ENCODE results near the gene TOMM20. TPM values are rescaled to one million over a fixed set of nuclear protein-coding genes. Genes with fewer than 3 reads are reported as not detected.

The TOMM20 gene
- total and polyA plus RNA-seq, 3 experiments from 2014 or later = 59.8 to 115 (median 108) TPM

GRCh38 chr1:235063068-235063765 is 65.4 kb downstream of the TOMM20 start:
- Histone ChIP-seq H3K4me3 (ENCODE audit: low read length) (no peak overlapping the region), H3K27ac (ENCODE audit: low read depth, low read length) (no peak overlapping the region), H3K36me3 (ENCODE audit: insufficient read depth, low read length) (no peaks in the 10 kb centered on the region), H3K4me1 (ENCODE audit: insufficient read depth, low read length) (peaks cover 10% of the 10 kb centered on the region), H3K27me3 (ENCODE audit: insufficient read depth, low read length, poor library complexity, severe bottlenecking) (no peaks in the 10 kb centered on the region), H3K9me3 (ENCODE audit: low read length) (no peaks in the 10 kb centered on the region)
- Mint-ChIP-seq H3K27me3 (peaks cover 0 to 6% of the 10 kb centered on the region in 2 donors), H3K36me3 (no peaks in the 10 kb centered on the region), H3K4me1 (peaks cover 9 to 14% (median 11%) of the 10 kb centered on the region in 3 donors), H3K9me3 (no peaks in the 10 kb centered on the region), H3K27ac (peak overlapping the region in 5 of 8 donors; percentile 17 to 61 (median 47)), H3K4me3 (peak overlapping the region in 6 of 7 donors; percentile 15 to 44 (median 30))
- POLR2A ChIA-PET = no interaction called here
- CTCF ChIA-PET = no interaction called here
- no peak for DNase-seq

- H3K27ac Mint-ChIP-seq = no peak overlapping the region
- H3K4me3 Mint-ChIP-seq = no peak overlapping the region
- no peaks in the 10 kb centered on the region for H3K36me3 Mint-ChIP-seq
- no peaks in the 10 kb centered on the region for H3K9me3 Mint-ChIP-seq
- no peaks in the 10 kb centered on the region for H3K9me3 ChIP-seq (ENCODE audit: low read length)
- H3K27me3 ChIP-seq (ENCODE audit: insufficient read depth, low read length, poor library complexity, severe bottlenecking) = no peaks in the 10 kb centered on the region
- peaks cover 10% of the 10 kb centered on the region for H3K4me1 ChIP-seq (ENCODE audit: insufficient read depth, low read length)
- H3K4me3 ChIP-seq (ENCODE audit: low read length) = no peak overlapping the region
- H3K4me1 Mint-ChIP-seq = peaks cover 9 to 14% (median 11%) of the 10 kb centered on the region in 3 donors
- H3K27ac ChIP-seq (ENCODE audit: low read depth, low read length) = no peak overlapping the region
- H3K27me3 Mint-ChIP-seq = peaks cover 0 to 1% of the 10 kb centered on the region in 2 donors
- ChIA-PET POLR2A (no interaction called here), CTCF (no interaction called here)
- no peak for DNase-seq
- no peaks in the 10 kb centered on the region for H3K36me3 ChIP-seq (ENCODE audit: insufficient read depth, low read length)
These were observed 67.8 kb downstream of the TOMM20 start for GRCh38 chr1:235060607-235061470.

Other genes with a start within 250 kb of the TOMM20 start
- 100 to 1,000 TPM; 121 to 130 TPM for gene RBM34, start 32.4 kb upstream of the TOMM20 start, total RNA-seq
- gene RBM34, start 32.4 kb upstream of the TOMM20 start, polyA plus RNA-seq = 78.6 TPM
- gene ARID4B, start 199.3 kb upstream of the TOMM20 start, total RNA-seq = 10 to 100 TPM; 39.9 to 43.0 TPM
- 88.6 TPM for gene ARID4B, start 199.3 kb upstream of the TOMM20 start, polyA plus RNA-seq
- 10 to 100 TPM; 26.3 to 29.0 TPM for gene GGPS1, start 199.7 kb upstream of the TOMM20 start, total RNA-seq
- 63.0 TPM for gene GGPS1, start 199.7 kb upstream of the TOMM20 start, polyA plus RNA-seq
- gene TBCE, start 238.6 kb upstream of the TOMM20 start, total RNA-seq = 10 to 100 TPM; 19.4 to 25.7 TPM
- 15.5 TPM for gene TBCE, start 238.6 kb upstream of the TOMM20 start, polyA plus RNA-seq

All from CD8-positive, alpha-beta memory T cell (primary cell).